Fibroblast of lung (primary cell): ENCODE data around the gene RNF5. TPM values are rescaled to one million over a fixed set of nuclear protein-coding genes. Genes with fewer than 3 reads are reported as not detected.

ENCODE experiments used
- DNase-seq, 2 donors: peaks; one replicate each; pipeline versions ENCODE4 v3.0.0 to v3.0.0-alpha.2; 2010; ENCODE audit warnings: low read depth in 2 of 2
- H2AFZ ChIP-seq: 2 replicates; pipeline ENCODE4 v1.5.1; 2012; ENCODE audit warnings: low read length, control low read depth, inconsistent platforms
- H3K27ac ChIP-seq: 2 replicates; pipeline ENCODE4 v1.5.1; 2011; ENCODE audit warnings: low read length, control low read depth; ENCODE audit not compliant: insufficient read depth
- H3K27me3 ChIP-seq: 2 replicates; pipeline ENCODE4 v1.5.1; 2011; ENCODE audit warnings: mild to moderate bottlenecking, low read length; ENCODE audit not compliant: control insufficient read depth, insufficient read depth
- H3K36me3 ChIP-seq: 2 replicates; pipeline ENCODE4 v1.5.1; 2011; ENCODE audit warnings: low read length; ENCODE audit not compliant: control insufficient read depth, insufficient read depth
- H3K4me1 ChIP-seq: 2 replicates; pipeline ENCODE4 v1.5.1; 2011; ENCODE audit warnings: low read length; ENCODE audit not compliant: control insufficient read depth, insufficient read depth; ENCODE audit errors: extremely low read depth
- H3K4me2 ChIP-seq: 2 replicates; pipeline ENCODE4 v1.5.1; 2011; ENCODE audit warnings: low read length, control low read depth; ENCODE audit not compliant: insufficient read depth; ENCODE audit errors: extremely low read depth
- H3K4me3 ChIP-seq, 4 experiments: fragments of 200-600 bp in 1 of 4; sonication (generic) in 1 of 4; replicated peaks in 1 of 4; 2 replicates each; pipeline ENCODE4 v1.5.1; 2011 to 2016; ENCODE audit warnings: low read length in 4 of 4, low read depth in 3 of 4, mild to moderate bottlenecking in 3 of 4, control low read depth in 2 of 4, inconsistent platforms in 1 of 4, mixed read lengths in 1 of 4; ENCODE audit not compliant: insufficient read depth in 1 of 4; ENCODE audit errors: control extremely low read depth in 1 of 4
- H3K79me2 ChIP-seq: 2 replicates; pipeline ENCODE4 v1.5.1; 2012; ENCODE audit warnings: mild to moderate bottlenecking, low read length, inconsistent platforms; ENCODE audit not compliant: control insufficient read depth, insufficient read depth
- H3K9ac ChIP-seq: 2 replicates; pipeline ENCODE4 v1.5.1; 2011; ENCODE audit warnings: mild to moderate bottlenecking, low read length, control low read depth; ENCODE audit not compliant: insufficient read depth
- H3K9me3 ChIP-seq: 2 replicates; pipeline ENCODE4 v1.5.1; 2012; ENCODE audit warnings: low read depth, low read length; ENCODE audit not compliant: control insufficient read depth, insufficient read depth
- H4K20me1 ChIP-seq: 2 replicates; pipeline ENCODE4 v1.5.1; 2011; ENCODE audit warnings: low read length; ENCODE audit not compliant: control insufficient read depth, insufficient read depth; ENCODE audit errors: extremely low read depth
- EZH2 ChIP-seq: IDR thresholded peaks from 2 replicates; pipeline ENCODE4 v1.5.1; 2012; ENCODE audit warnings: low read length, control low read depth, mild to moderate bottlenecking; ENCODE audit errors: missing control alignments
- polyA plus RNA-seq, 2 donors: library from polyadenylated mRNA; depleted of rRNA in 1 of 2; stranded (reverse) in 1 of 2; unstranded in 1 of 2; fragments of >200 nt; gene quantifications; 2 replicates each; pipeline ENCODE4 v1.2.1, GENCODE V29; 2011 to 2012; ENCODE audit warnings: missing spikeins in 1 of 2
- total RNA-seq: library from RNA; depleted of rRNA; stranded (reverse); fragments of >200 nt; gene quantifications from 2 replicates; pipeline ENCODE4 v1.2.1, GENCODE V29; 2014
- TF ChIP-seq, protein P1 (sequence below), 2 donors: IDR thresholded peaks in 1 of 2; conservative IDR thresholded peaks in 1 of 2; 1 replicate in 1 of 2; 2 replicates in 1 of 2; pipeline ENCODE4 v1.5.1; 2011 to 2012; ENCODE audit warnings: low read length in 2 of 2, control low read depth in 1 of 2, inconsistent platforms in 1 of 2, low read depth in 1 of 2, mild to moderate bottlenecking in 1 of 2

The RNF5 gene
- total and polyA plus RNA-seq, 2 donors (not counting 1 experiment from before 2014, with no cell fraction given), result 23.9 to 63.4 TPM

DNA sequence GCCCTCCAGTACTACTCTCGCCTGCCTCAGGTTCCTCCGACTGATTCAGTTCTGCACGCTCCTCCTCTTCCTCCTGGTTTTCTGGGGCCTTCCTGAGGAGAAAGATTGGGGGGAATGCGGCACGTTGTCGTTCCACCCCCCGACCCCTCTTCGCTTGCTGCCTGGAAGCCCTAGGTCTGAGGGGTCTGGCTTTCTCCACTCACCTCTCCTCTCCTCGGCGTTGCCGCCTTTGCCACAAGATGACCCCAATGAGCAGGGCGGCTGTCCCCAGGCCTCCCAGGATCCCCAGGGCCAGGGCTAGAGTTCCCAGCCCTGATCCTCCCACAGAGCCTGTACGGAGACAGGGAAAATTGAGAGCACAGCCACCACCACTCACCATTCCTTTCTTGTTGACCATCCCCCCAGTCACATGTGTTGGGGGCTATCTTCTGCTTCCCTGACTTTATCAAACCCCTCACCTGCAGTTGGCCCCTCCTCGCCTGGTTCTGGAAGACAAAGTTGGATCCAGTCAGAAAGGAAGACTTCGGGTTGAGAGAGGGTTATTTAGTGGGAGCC is 3.0 kb downstream of the RNF5 start:
- H3K4me1 ChIP-seq, result peaks cover 10% of the 10 kb centered on the region
- no peak overlapping the region for H2AFZ ChIP-seq
- H3K79me2 ChIP-seq, result peaks cover 9% of the 10 kb centered on the region
- no peak overlapping the region for H3K4me3 ChIP-seq
- no peak overlapping the region for H3K27ac ChIP-seq
- no peak for DNase-seq
- no peak for TF ChIP-seq EZH2
- TF ChIP-seq, protein P1, sequence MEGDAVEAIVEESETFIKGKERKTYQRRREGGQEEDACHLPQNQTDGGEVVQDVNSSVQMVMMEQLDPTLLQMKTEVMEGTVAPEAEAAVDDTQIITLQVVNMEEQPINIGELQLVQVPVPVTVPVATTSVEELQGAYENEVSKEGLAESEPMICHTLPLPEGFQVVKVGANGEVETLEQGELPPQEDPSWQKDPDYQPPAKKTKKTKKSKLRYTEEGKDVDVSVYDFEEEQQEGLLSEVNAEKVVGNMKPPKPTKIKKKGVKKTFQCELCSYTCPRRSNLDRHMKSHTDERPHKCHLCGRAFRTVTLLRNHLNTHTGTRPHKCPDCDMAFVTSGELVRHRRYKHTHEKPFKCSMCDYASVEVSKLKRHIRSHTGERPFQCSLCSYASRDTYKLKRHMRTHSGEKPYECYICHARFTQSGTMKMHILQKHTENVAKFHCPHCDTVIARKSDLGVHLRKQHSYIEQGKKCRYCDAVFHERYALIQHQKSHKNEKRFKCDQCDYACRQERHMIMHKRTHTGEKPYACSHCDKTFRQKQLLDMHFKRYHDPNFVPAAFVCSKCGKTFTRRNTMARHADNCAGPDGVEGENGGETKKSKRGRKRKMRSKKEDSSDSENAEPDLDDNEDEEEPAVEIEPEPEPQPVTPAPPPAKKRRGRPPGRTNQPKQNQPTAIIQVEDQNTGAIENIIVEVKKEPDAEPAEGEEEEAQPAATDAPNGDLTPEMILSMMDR (conservative IDR thresholded peaks at IDR 0.05 in 1 of 2, IDR thresholded peaks at IDR 0.05 in 1 of 2; ENCODE audit: low read depth in 1 of 2, low read length in 2 of 2), result no peak
- no peaks in the 10 kb centered on the region for H3K9me3 ChIP-seq
- H3K4me2 ChIP-seq, result no peak overlapping the region
- no peak overlapping the region for H3K9ac ChIP-seq
- H3K27me3 ChIP-seq, result no peaks in the 10 kb centered on the region
- H3K36me3 ChIP-seq, result peaks cover 10% of the 10 kb centered on the region
- H4K20me1 ChIP-seq, result no peaks in the 10 kb centered on the region

DNA sequence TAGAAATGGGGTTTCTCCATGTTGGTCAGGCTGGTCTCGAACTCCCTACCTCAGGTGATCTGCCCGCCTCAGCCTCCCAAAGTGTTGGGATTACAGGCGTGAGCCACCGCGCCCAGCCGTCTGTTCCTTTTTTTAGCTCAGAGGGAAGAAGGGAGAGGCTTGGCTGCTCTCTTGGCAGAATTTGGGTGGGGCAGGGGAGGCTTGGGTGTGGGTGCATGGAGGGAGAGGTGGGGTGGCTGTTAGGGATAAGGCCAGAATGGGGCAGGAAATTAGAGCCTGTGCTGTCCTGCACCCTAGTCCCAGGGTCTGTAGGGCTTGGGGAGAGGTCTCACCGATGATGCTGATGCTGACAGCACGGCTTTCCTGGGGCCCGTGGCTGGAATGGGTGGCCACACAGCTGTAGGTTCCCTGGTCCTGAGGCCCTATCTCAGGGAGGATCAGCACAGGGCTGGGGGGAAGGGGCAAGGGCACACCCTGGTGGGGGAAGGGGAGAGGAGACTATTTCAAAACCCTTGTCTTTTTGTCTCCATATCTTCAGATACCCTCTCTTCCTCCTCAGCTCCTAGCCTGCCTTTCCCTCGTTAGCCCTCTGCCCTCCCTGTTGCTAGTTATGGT is 3.8 kb downstream of the RNF5 start:
- Histone ChIP-seq H3K36me3 (peaks cover 10% of the 10 kb centered on the region), H3K27me3 (no peaks in the 10 kb centered on the region), H2AFZ (no peak overlapping the region), H4K20me1 (no peaks in the 10 kb centered on the region), H3K27ac (no peak overlapping the region), H3K4me3 (no peak overlapping the region), H3K4me1 (peaks cover 3% of the 10 kb centered on the region), H3K9me3 (no peaks in the 10 kb centered on the region), H3K4me2 (no peak overlapping the region), H3K9ac (no peak overlapping the region), H3K79me2 (peaks cover 9% of the 10 kb centered on the region)
- no peak for DNase-seq
- no peak for TF ChIP-seq EZH2
- TF ChIP-seq, protein P1 (conservative IDR thresholded peaks at IDR 0.05 in 1 of 2, IDR thresholded peaks at IDR 0.05 in 1 of 2; ENCODE audit: low read depth in 1 of 2, low read length in 2 of 2), result no peak

DNA sequence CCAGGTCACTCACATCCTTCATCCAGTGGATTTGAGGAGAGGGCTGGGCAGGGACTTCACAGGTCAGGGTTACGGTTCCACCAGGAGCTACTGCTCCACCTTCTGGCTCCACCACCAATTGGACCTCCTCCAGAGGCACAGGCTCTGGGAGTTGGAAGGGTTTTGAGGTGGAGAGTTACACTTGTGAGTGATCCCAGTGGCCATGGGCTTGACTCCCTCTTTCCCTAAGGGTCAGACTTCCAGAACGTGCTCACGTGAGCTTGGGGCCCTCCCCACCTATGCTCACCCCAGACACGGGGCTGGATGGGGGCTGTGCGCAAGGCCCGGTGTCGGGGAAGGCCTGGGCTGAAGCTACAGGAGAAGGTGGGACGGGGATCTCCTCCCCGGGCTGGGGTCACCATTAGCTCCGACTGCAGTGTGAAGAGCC is 4.4 kb downstream of the RNF5 start:
- Histone ChIP-seq H3K9me3 (no peaks in the 10 kb centered on the region), H2AFZ (no peak overlapping the region), H3K4me3 (no peak overlapping the region), H3K27me3 (no peaks in the 10 kb centered on the region), H3K36me3 (peaks cover 12% of the 10 kb centered on the region), H3K4me1 (peaks cover 2% of the 10 kb centered on the region), H3K9ac (no peak overlapping the region), H3K27ac (no peak overlapping the region), H4K20me1 (no peaks in the 10 kb centered on the region), H3K79me2 (peaks cover 11% of the 10 kb centered on the region), H3K4me2 (no peak overlapping the region)
- TF ChIP-seq, protein P1 (conservative IDR thresholded peaks at IDR 0.05 in 1 of 2, IDR thresholded peaks at IDR 0.05 in 1 of 2; ENCODE audit: low read depth in 1 of 2, low read length in 2 of 2), result no peak
- TF ChIP-seq EZH2, result no peak
- no peak for DNase-seq
